K562 (cell line): ENCODE measurements around the gene KRT35. TPM values are rescaled to one million over a fixed set of nuclear protein-coding genes. Genes with fewer than 3 reads are reported as not detected.

Experiments used
- ATAC-seq: fragments of 200-7000 bp; cut with Tn5 transposase; 3 replicates; pipeline ENCODE4 v1.9.1; 2020; ENCODE audit warnings: moderate library complexity
- BruUV-seq: library from RNA; stranded (reverse); fragments of 400-500 nt; replicated peaks from 2 replicates; lab custom pipeline; 2021; lab: Mats Ljungman, UMichigan
- CTCF ChIA-PET: fragments of 300-600 bp; formaldehyde crosslinking; extraction: SDS; loops from one replicate; lab custom pipeline; 2021; ENCODE audit warnings: low intra/inter-chr PET ratio; lab: Yijun Ruan, JAX
- POLR2A ChIA-PET: fragments of 300-600, 350-650 bp; sonication (Branson Sonifier 250); formaldehyde crosslinking; extraction: SDS; loops from one replicate; lab custom pipeline; 2021; ENCODE audit warnings: antibody characterized with exemption, inconsistent platforms; lab: Yijun Ruan, JAX
- DNase-seq, 4 experiments: peaks; one replicate each; pipeline versions ENCODE4 v3.0.0 to v3.0.0-alpha.2; 2011 to 2018; ENCODE audit warnings: low spot score in 3 of 4, mixed read lengths in 3 of 4; ENCODE audit errors: extremely low read depth in 1 of 4
- FAIRE-seq: peaks from 2 replicates; lab custom pipeline; 2011; peaks lifted over from hg19 to GRCh38; lab: Jason Lieb, UNC
- H2AFZ ChIP-seq: 2 replicates; pipeline ENCODE4 v1.6.0; 2011; ENCODE audit warnings: low read depth, low read length, control low read depth, inconsistent platforms
- H3K27ac ChIP-seq: fragments of 200-600 bp; 3 replicates; pipeline ENCODE4 v1.8.0; 2011; ENCODE audit warnings: low read depth, mild to moderate bottlenecking, control low read depth, inconsistent platforms, low read length, moderate library complexity, mixed read lengths; ENCODE audit errors: extremely low read depth
- H3K27me3 ChIP-seq, 2 experiments: fragments of 300-600 bp in 1 of 2; 2 replicates in 1 of 2; 3 replicates in 1 of 2; pipeline versions ENCODE4 v1.6.0 to v1.8.0; 2011; ENCODE audit warnings: inconsistent platforms in 2 of 2, low read length in 2 of 2, mild to moderate bottlenecking in 1 of 2, mixed read lengths in 1 of 2, moderate library complexity in 1 of 2; ENCODE audit not compliant: control insufficient read depth in 2 of 2, insufficient read depth in 2 of 2
- H3K36me3 ChIP-seq: fragments of 300-600 bp; 3 replicates; pipeline ENCODE4 v1.8.0; 2011; ENCODE audit warnings: mild to moderate bottlenecking, low read length, inconsistent platforms; ENCODE audit not compliant: control insufficient read depth, insufficient read depth
- H3K4me1 ChIP-seq, 2 experiments: fragments of 200-600 bp in 1 of 2; replicated peaks in 1 of 2; 2 replicates in 1 of 2; 3 replicates in 1 of 2; pipeline versions ENCODE4 v1.5.1 to v1.8.0; 2011; ENCODE audit warnings: inconsistent platforms in 2 of 2, low read length in 2 of 2, mild to moderate bottlenecking in 1 of 2, mixed read lengths in 1 of 2, moderate library complexity in 1 of 2; ENCODE audit not compliant: control insufficient read depth in 2 of 2, insufficient read depth in 2 of 2
- H3K4me2 ChIP-seq: 2 replicates; pipeline ENCODE4 v1.6.1; 2011; ENCODE audit warnings: low read length, control low read depth, inconsistent platforms, mixed read lengths; ENCODE audit not compliant: insufficient read depth
- H3K4me3 ChIP-seq: fragments of 200-600 bp; sonication (generic), shearing (Covaris generic); 2 replicates; pipeline ENCODE4 v1.5.1; 2016; ENCODE audit warnings: control low read depth, inconsistent platforms
- H3K79me2 ChIP-seq: fragments of 200-600 bp; 3 replicates; pipeline ENCODE4 v1.8.0; 2011; ENCODE audit warnings: low read length, inconsistent platforms; ENCODE audit not compliant: control insufficient read depth, insufficient read depth
- H3K9ac ChIP-seq, 2 experiments: 2 replicates each; pipeline versions ENCODE4 v1.6.0 to v1.6.1; 2011; ENCODE audit warnings: low read depth in 2 of 2, low read length in 2 of 2, control low read depth in 1 of 2, inconsistent platforms in 1 of 2, mild to moderate bottlenecking in 1 of 2, mixed read lengths in 1 of 2; ENCODE audit not compliant: insufficient read depth in 1 of 2
- H3K9me1 ChIP-seq: one replicate; pipeline ENCODE4 v1.6.0; 2011; ENCODE audit warnings: inconsistent platforms, mild to moderate bottlenecking, low read length, moderate library complexity; ENCODE audit not compliant: control insufficient read depth, insufficient read depth
- H3K9me3 ChIP-seq: replicated peaks from 2 replicates; pipeline ENCODE4 v1.5.1; 2011; ENCODE audit warnings: low read depth, low read length, inconsistent platforms; ENCODE audit not compliant: control insufficient read depth, insufficient read depth
- H4K20me1 ChIP-seq: replicated peaks from 2 replicates; pipeline ENCODE4 v1.6.1; 2011; ENCODE audit warnings: low read length, inconsistent platforms, mixed read lengths; ENCODE audit not compliant: control insufficient read depth, insufficient read depth
- MAFG ChIP-seq: fragments of 450-650 bp; conservative IDR thresholded peaks from 2 replicates; pipeline ENCODE4 v1.6.1; 2016; ENCODE audit warnings: missing genetic modification characterization, missing compliant biosample characterization
- PKNOX1 ChIP-seq: fragments of 450-650 bp; IDR thresholded peaks from 2 replicates; pipeline ENCODE4 v1.6.1; 2016
- SPI1 ChIP-seq: IDR thresholded peaks from 2 replicates; pipeline ENCODE4 v1.6.1; 2011; ENCODE audit warnings: low read depth, low read length, control low read depth, borderline replicate concordance
- TCF7L2 ChIP-seq: fragments of 150-350 bp; IDR thresholded peaks from 2 replicates; pipeline ENCODE4 v1.6.1; 2016; ENCODE audit warnings: low read depth, mild to moderate bottlenecking, low read length, moderate library complexity
- TFAM ChIP-seq: fragments of 250-450 bp; sonication (Bioruptor Pico); conservative IDR thresholded peaks from 2 replicates; pipeline ENCODE4 v1.5.0; 2021; ENCODE audit warnings: mild to moderate bottlenecking, moderate library complexity
- WGBS: fragments of 100-300 bp; shearing (Covaris generic); methylation state at CpG from one replicate; pipeline ENCODE4 v1.1.6; 2016; ENCODE audit warnings: low coverage, mixed read lengths; ENCODE audit not compliant: insufficient coverage; ENCODE audit errors: missing lambda C conversion rate; 5-methylcytosine and 5-hydroxymethylcytosine counted together
- in situ Hi-C: fragments of 300-500 bp; cut with MboI; formaldehyde crosslinking; loops from 4 replicates; pipeline ENCODE4 v1.15.0; 2018; ENCODE audit warnings: inconsistent platforms, mixed read lengths
- intact Hi-C: fragments of 100-400 bp; cut with micrococcal nuclease; formaldehyde crosslinking; loops from 2 replicates; pipeline ENCODE4 v1.14.2; 2022
- polyA plus RNA-seq, 8 experiments: library from polyadenylated mRNA; depleted of rRNA in 4 of 8; stranded (reverse) in 5 of 8; unstranded in 3 of 8; fragments of >200 nt; fragmentation: Nextera tagmentation in 2 of 8; fragmentation: Illumina TruSeq in 1 of 8; extraction: Ambion mirVana in 2 of 8; extraction: Trizol in 1 of 8; gene quantifications; 2 replicates each; pipeline versions ENCODE4 v1.2.1 to v1.2.3, GENCODE V29; 2011 to 2014; ENCODE audit warnings: inconsistent platforms in 1 of 8, missing spikeins in 1 of 8
- total RNA-seq, 7 experiments: library from RNA; depleted of rRNA in 6 of 7; stranded (reverse); fragments of >200 nt in 6 of 7; fragmentation: Illumina TruSeq in 2 of 7; extraction: Trizol in 2 of 7; gene quantifications; 2 replicates each; pipeline versions ENCODE4 v1.2.1 to v1.2.3, GENCODE V29; 2011 to 2021; ENCODE audit warnings: low replicate concordance in 1 of 7
- TF ChIP-seq, protein P1 (sequence below): fragments of 450-650 bp; formaldehyde crosslinking; IDR thresholded peaks from 2 replicates; pipeline ENCODE4 v1.4.0; 2022; ENCODE audit warnings: missing genetic modification characterization
- TF ChIP-seq, protein P2 (sequence below): fragments of 250-450 bp; sonication (Bioruptor Pico); IDR thresholded peaks from 2 replicates; pipeline ENCODE4 v1.8.0; 2022; ENCODE audit warnings: moderate library complexity, mild to moderate bottlenecking, inconsistent platforms
- TF ChIP-seq, protein P3 (sequence below), 2 experiments: fragments of 450-650 bp in 1 of 2; sonication (generic) in 1 of 2; formaldehyde crosslinking in 1 of 2; IDR thresholded peaks in 1 of 2; conservative IDR thresholded peaks in 1 of 2; 2 replicates each; pipeline versions ENCODE4 v1.6.1 to v1.8.1; 2016 to 2023; ENCODE audit warnings: mild to moderate bottlenecking in 2 of 2, moderate library complexity in 2 of 2, inconsistent platforms in 1 of 2, missing genetic modification reagents in 1 of 2

The KRT35 gene
- total and polyA plus RNA-seq, 9 of the 15 experiments (the other 6 are each of a cell fraction or from before 2014, with no cell fraction given) = not detected

DNA sequence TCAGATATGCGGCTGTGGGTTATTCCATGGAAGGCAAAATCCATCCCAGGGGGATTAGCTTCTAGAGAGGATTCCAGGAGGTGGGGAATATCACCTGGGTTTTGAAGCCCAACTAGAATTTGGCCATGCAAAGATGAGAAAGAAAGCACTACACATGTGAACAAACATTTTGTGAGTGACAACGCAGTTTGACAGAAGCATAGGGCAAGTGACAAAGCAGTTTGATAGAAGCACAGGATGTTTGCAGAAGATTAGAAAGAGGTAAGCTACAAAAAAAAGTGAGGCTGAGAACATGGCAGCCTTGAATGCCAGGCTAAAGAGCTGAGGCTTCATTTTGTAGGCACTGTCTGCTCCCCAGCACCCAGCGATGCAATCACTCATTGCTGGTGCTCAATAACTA, 27.9 kb downstream of the KRT35 start (continued):
- TF ChIP-seq, protein P1, sequence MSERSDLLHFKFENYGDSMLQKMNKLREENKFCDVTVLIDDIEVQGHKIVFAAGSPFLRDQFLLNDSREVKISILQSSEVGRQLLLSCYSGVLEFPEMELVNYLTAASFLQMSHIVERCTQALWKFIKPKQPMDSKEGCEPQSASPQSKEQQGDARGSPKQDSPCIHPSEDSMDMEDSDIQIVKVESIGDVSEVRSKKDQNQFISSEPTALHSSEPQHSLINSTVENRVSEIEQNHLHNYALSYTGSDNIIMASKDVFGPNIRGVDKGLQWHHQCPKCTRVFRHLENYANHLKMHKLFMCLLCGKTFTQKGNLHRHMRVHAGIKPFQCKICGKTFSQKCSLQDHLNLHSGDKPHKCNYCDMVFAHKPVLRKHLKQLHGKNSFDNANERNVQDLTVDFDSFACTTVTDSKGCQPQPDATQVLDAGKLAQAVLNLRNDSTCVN (CRISPR knock-in tag) = no peak
- TF ChIP-seq MAFG (tag) = peak; percentile 49
- TF ChIP-seq, protein P2, sequence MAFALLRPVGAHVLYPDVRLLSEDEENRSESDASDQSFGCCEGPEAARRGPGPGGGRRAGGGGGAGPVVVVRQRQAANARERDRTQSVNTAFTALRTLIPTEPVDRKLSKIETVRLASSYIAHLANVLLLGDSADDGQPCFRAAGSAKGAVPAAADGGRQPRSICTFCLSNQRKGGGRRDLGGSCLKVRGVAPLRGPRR (CRISPR knock-in tag) = no peak
- TF ChIP-seq PKNOX1 = peak; percentile 47; the same call in 1 of the 2 replicates
- TF ChIP-seq TFAM (CRISPR knock-in tag) = no peak
- no peak for TF ChIP-seq TCF7L2

DNA sequence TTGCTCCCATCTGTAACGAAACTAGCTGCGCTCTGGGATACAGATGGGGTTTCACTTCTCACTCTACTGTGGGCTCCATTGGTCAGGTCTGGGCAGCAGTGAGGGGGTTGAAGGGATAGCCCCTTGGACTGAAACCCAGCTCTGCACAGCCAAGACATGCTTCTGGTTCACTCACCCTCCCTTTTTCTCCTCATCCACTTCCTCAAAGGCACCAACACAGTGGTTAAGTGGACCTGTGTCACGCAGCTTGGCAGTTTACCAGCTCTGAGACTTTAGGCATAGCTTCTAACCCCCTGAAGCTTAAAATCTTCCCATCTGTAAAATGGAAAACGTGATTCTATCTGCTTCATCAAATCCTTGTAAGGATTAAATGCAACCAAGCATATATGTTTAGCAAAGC, 28.7 kb downstream of the KRT35 start:
- H3K4me2 ChIP-seq = no peak overlapping the region
- intact Hi-C loops (no loop called here), in situ Hi-C loops (no loop called here)
- H3K79me2 ChIP-seq = no peaks in the 10 kb centered on the region
- no peak overlapping the region for H2AFZ ChIP-seq
- no peak for DNase-seq
- no peak overlapping the region for H3K27ac ChIP-seq
- WGBS = 3% methylated on average over 4 of the region's 4 CpGs
- no TSS peak for BruUV-seq
- FAIRE-seq = no peak
- ChIA-PET CTCF (no interaction called here), POLR2A (interaction anchor here (0.5 kb wide), 1 partner anchor 651 kb away, joined by 3 read pairs; no protein-coding TSS in a partner anchor)
- no peaks in the 10 kb centered on the region for H4K20me1 ChIP-seq
- H3K9me3 ChIP-seq = no peaks in the 10 kb centered on the region; the same call in 1 of the 2 replicates
- H3K9me1 ChIP-seq = no peaks in the 10 kb centered on the region
- peaks cover 3 to 7% of the 10 kb centered on the region in 2 experiments; a peak in 1 of 5 replicates for H3K27me3 ChIP-seq
- H3K4me1 ChIP-seq = no peaks in the 10 kb centered on the region
- TF ChIP-seq SPI1 = 0 out of 2 replicates have a peak, but pooled peaks have one; percentile 11
- TF ChIP-seq, protein P3, sequence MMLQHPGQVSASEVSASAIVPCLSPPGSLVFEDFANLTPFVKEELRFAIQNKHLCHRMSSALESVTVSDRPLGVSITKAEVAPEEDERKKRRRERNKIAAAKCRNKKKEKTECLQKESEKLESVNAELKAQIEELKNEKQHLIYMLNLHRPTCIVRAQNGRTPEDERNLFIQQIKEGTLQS (IDR thresholded peaks at IDR 0.05) = no peak
- TF ChIP-seq, protein P3 (CRISPR knock-in tag; conservative IDR thresholded peaks at IDR 0.05) = no peak
- H3K36me3 ChIP-seq = no peaks in the 10 kb centered on the region
- no peak for ATAC-seq
- no peak overlapping the region for H3K9ac ChIP-seq
- H3K4me3 ChIP-seq = no peak overlapping the region
